K562 (cell line): ENCODE data around the gene KCTD17.

Experiments
- FOXJ3 ChIP-seq: sonication (generic); formaldehyde crosslinking; IDR thresholded peaks from 2 replicates; pipeline ENCODE4 v1.4.0; 2020; ENCODE audit warnings: mild to moderate bottlenecking, missing genetic modification reagents
- HDAC1 ChIP-seq, 2 experiments: fragments of 450-650 bp; IDR thresholded peaks; 2 replicates each; pipeline ENCODE4 v1.6.1; 2016 to 2017; ENCODE audit warnings: inconsistent platforms in 1 of 2, mild to moderate bottlenecking in 1 of 2, moderate library complexity in 1 of 2
- POLR2A ChIP-seq: fragments of 450-650 bp; conservative IDR thresholded peaks from 2 replicates; pipeline ENCODE4 v1.6.1; 2016
- SRSF9 ChIP-seq: fragments of 200-400 bp; formaldehyde crosslinking; IDR thresholded peaks from 2 replicates; pipeline ENCODE4 v1.6.1; 2017; ENCODE audit warnings: low read depth, low read length, borderline replicate concordance
- STAG1 ChIP-seq: sonication (generic); formaldehyde crosslinking; IDR thresholded peaks from 2 replicates; pipeline ENCODE4 v1.5.0; 2020; ENCODE audit warnings: missing genetic modification reagents, borderline replicate concordance
- TAF1 ChIP-seq: IDR thresholded peaks from 2 replicates; pipeline ENCODE4 v1.6.1; 2011; ENCODE audit warnings: mild to moderate bottlenecking, low read length, moderate library complexity; ENCODE audit not compliant: insufficient read depth, control insufficient read depth, severe bottlenecking; ENCODE audit errors: extremely low read depth
- ZNF644 ChIP-seq: fragments of 200-800 bp; sonication (Bioruptor generic); IDR thresholded peaks from 2 replicates; pipeline ENCODE4 v1.6.1; 2016; ENCODE audit warnings: low read depth, missing genetic modification characterization, missing compliant biosample characterization

DNA sequence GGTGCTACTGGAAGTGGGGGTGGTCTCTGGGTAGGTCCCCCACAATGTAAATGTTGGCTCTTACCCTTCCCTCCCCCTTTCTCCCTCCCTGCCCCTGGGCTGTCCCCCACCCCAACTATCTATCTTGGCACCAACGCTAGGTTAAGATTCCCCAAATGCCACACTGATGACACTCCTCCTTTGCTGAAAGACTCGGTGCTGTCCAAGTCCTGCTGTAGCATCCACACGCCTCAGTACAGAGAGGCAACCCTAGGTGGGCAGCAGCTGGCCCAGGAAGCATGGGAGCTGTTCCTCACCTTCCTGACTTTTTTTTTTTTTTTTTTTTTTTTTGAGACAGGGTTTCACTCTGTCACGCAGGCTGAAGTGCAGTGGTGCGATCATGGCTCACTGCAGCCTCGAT, 3.4 kb upstream of the KCTD17 start:
- TF ChIP-seq FOXJ3, result no peak
- no peak for TF ChIP-seq TAF1
- TF ChIP-seq ZNF644, result no peak
- TF ChIP-seq STAG1 (CRISPR knock-in tag), result no peak
- TF ChIP-seq POLR2A, result no peak
- no peak for TF ChIP-seq HDAC1 (IDR thresholded peaks at IDR 0.05)
- TF ChIP-seq SRSF9, result no peak
